Vagina (tissue), 2 donors: ENCODE results near the gene VWF.

Source experiments
- POLR2A ChIP-seq, 2 donors: fragments of 450-650 bp; IDR thresholded peaks; one replicate each; pipeline ENCODE4 v1.6.1; 2017; ENCODE audit warnings: antibody characterized with exemption in 2 of 2, mild to moderate bottlenecking in 2 of 2, moderate library complexity in 2 of 2
- TF ChIP-seq, protein P1 (sequence below), 3 experiments: fragments of 450-650 bp in 2 of 3; fragments of 200-600 bp in 1 of 3; sonication (generic) in 1 of 3; IDR thresholded peaks; one replicate each; pipeline ENCODE4 v1.5.1; 2017 to 2019; ENCODE audit warnings: antibody characterized with exemption in 3 of 3, mild to moderate bottlenecking in 2 of 3, moderate library complexity in 2 of 3

DNA sequence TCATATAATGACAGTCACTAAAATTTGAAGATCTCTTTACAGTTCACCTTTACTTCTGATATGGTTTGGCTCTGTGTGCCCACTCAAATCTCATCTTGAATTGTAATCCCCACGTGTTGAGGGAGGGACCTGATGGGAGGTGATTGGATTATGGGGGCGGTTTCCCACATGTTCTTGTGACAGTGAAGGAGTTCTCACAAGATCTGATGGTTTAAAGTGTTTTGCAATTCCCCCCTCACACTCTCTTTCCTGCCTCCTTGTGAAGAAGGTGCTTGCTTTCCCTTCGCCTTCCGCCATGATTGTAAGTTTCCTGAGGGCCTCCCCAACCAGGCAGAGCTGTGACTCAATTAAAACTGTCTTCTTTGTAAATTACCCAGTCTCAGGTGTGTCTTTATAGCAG, 48.4 kb upstream of the VWF start:
- TF ChIP-seq, protein P1, sequence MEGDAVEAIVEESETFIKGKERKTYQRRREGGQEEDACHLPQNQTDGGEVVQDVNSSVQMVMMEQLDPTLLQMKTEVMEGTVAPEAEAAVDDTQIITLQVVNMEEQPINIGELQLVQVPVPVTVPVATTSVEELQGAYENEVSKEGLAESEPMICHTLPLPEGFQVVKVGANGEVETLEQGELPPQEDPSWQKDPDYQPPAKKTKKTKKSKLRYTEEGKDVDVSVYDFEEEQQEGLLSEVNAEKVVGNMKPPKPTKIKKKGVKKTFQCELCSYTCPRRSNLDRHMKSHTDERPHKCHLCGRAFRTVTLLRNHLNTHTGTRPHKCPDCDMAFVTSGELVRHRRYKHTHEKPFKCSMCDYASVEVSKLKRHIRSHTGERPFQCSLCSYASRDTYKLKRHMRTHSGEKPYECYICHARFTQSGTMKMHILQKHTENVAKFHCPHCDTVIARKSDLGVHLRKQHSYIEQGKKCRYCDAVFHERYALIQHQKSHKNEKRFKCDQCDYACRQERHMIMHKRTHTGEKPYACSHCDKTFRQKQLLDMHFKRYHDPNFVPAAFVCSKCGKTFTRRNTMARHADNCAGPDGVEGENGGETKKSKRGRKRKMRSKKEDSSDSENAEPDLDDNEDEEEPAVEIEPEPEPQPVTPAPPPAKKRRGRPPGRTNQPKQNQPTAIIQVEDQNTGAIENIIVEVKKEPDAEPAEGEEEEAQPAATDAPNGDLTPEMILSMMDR (IDR thresholded peaks at IDR 0.05) = no peak
- no peak for TF ChIP-seq POLR2A (IDR thresholded peaks at IDR 0.05)
